ENCODE measurements around the gene MYO5A.

The MYO5A gene

DNA sequence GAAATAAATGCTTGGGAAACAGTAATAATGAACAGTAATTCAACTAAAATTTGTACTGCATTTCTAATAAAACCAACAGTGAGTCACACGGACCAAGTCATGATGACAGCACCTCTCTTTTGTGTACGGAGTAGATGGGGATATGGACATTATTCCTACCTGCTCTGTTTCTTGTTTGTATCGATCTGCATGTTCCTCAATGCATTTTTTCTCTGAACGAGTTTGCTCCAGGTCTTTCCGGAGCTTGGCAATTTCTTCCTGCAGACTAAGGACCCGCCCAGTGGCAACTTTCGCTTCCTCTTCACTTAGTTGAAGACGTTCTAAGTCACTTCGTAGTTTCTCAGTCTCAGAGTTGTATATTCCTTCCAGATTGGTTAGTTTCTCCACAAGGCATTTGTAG is 158.7 kb downstream of the MYO5A start:
- no peak overlapping the region for H3K4me3 ChIP-seq (replicated peaks; ENCODE audit: low read depth, low read length)
- DNase-seq (ENCODE audit: extremely low read depth, low read depth), result no peak
- TF ChIP-seq, protein P1, sequence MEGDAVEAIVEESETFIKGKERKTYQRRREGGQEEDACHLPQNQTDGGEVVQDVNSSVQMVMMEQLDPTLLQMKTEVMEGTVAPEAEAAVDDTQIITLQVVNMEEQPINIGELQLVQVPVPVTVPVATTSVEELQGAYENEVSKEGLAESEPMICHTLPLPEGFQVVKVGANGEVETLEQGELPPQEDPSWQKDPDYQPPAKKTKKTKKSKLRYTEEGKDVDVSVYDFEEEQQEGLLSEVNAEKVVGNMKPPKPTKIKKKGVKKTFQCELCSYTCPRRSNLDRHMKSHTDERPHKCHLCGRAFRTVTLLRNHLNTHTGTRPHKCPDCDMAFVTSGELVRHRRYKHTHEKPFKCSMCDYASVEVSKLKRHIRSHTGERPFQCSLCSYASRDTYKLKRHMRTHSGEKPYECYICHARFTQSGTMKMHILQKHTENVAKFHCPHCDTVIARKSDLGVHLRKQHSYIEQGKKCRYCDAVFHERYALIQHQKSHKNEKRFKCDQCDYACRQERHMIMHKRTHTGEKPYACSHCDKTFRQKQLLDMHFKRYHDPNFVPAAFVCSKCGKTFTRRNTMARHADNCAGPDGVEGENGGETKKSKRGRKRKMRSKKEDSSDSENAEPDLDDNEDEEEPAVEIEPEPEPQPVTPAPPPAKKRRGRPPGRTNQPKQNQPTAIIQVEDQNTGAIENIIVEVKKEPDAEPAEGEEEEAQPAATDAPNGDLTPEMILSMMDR (IDR thresholded peaks at IDR 0.05; ENCODE audit: low read depth, low read length, missing control alignments), result no peak

DNA sequence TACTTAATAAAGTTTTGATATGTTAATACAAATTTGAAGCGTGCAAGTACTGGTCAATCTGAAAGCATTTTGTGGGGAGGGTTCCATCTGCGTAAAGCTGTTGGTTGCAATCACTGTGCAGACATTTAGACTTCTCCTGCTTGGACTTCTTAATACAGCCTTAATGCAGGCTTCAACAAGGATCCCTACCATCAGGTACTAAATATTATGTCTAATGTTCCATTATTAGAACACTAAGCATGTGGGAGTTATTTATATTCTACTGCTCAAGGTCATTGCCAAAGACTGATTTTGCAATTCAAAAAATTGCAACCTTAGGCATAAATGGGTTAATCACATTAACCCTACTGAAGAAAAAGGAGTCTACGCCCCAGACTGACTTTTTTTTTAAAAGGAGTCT is 159.2 kb downstream of the MYO5A start:
- DNase-seq (ENCODE audit: extremely low read depth, low read depth), result no peak
- TF ChIP-seq, protein P1 (IDR thresholded peaks at IDR 0.05; ENCODE audit: low read depth, low read length, missing control alignments), result no peak

DNA sequence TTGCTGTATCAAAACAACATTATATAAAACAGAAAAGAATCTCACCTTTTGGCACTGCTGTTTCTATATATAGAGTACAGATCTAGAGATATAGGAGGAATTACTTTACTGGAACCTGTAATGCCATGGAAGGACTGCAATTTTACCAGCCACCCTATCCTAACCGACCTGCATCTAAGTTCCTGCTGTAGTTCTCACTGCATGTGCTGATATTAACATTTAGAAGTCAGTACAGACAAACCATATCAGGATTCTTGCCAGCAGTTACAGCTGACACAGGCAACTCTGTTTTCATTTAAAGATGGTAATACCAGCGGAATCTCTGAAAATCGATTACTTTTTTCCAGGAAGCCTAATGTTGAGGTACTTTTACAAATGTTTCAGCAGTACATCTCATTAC is 159.7 kb downstream of the MYO5A start:
- TF ChIP-seq, protein P1 (IDR thresholded peaks at IDR 0.05; ENCODE audit: low read depth, low read length, missing control alignments), result no peak
- no peak for DNase-seq (ENCODE audit: extremely low read depth, low read depth)
- no peak overlapping the region for H3K4me3 ChIP-seq (replicated peaks; ENCODE audit: low read depth, low read length)

More for the DNA sequence above, 159.2 kb downstream of the MYO5A start:
- no peak overlapping the region for H3K4me3 ChIP-seq (replicated peaks; ENCODE audit: low read depth, low read length)

DNA sequence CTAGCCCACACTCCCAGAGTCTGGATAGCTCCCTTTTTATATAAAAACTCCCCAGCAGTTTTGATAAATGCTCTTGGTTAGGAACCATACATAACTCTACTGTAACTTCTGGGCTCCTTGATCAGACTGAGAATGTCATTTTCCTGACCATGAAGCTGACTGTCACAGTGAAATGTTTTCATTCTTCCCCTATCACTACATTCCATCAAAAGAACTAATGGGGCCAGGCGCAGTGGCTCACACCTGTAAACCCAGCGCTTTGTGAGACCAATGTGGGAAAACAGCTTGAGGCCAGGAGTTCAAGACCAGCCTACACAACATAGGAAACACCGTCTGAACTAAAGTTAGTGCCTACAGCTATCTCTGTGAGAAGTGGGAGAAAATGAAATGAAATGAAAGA is 160.3 kb downstream of the MYO5A start:
- no peak overlapping the region for H3K4me3 ChIP-seq (replicated peaks; ENCODE audit: low read depth, low read length)
- no peak for DNase-seq (ENCODE audit: extremely low read depth, low read depth)
- TF ChIP-seq, protein P1 (IDR thresholded peaks at IDR 0.05; ENCODE audit: low read depth, low read length, missing control alignments), result no peak

DNA sequence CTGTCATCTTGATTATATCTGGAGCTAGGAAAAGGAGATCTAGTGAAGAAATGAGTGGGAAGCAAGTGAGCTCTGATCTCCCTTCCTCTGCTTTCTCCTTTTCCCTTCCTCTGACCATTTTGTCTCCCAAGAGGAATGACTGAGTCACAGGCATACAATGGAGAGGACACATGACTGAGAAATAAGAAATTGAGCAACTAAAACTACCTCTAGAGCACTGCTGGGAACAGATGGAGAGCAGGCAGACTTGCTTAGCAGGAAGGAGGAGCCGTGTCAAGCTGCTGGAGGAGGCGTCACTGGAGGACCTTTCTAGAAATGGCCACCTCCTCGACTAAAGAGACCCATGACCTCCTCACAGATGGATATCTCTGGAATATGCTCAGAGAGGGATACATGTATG is 166.2 kb downstream of the MYO5A start:
- H3K4me3 ChIP-seq (replicated peaks; ENCODE audit: low read depth, low read length), result no peak overlapping the region
- no peak for DNase-seq (ENCODE audit: extremely low read depth, low read depth)
- TF ChIP-seq, protein P1 (IDR thresholded peaks at IDR 0.05; ENCODE audit: low read depth, low read length, missing control alignments), result no peak

DNA sequence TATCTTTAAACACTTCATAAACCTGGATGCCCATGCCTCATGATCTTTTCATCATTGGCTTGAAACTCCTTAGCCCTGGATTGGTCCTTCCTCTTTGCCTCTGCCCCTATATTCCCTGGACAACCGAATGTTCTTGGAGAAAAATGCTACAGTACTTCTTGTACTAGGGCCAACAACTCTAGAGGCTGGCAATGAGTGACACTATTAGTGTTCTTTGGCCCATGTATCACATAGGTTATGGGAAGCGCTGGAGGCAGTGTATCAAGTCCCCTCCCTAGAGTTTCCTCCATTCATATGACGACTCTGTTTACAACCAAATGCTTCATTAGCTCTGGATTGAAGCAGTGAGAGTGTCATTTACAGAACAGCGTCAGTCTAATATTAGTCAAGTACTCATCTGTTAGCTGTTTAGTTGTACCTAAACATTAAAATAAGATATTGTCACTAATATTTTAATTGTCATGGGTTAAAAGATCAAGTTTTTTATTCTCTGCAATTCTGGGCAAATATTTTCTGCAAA is 166.6 kb downstream of the MYO5A start:
- no peak for DNase-seq (ENCODE audit: extremely low read depth, low read depth)
- H3K4me3 ChIP-seq (replicated peaks; ENCODE audit: low read depth, low read length), result no peak overlapping the region
- TF ChIP-seq, protein P1 (IDR thresholded peaks at IDR 0.05; ENCODE audit: low read depth, low read length, missing control alignments), result no peak

DNA sequence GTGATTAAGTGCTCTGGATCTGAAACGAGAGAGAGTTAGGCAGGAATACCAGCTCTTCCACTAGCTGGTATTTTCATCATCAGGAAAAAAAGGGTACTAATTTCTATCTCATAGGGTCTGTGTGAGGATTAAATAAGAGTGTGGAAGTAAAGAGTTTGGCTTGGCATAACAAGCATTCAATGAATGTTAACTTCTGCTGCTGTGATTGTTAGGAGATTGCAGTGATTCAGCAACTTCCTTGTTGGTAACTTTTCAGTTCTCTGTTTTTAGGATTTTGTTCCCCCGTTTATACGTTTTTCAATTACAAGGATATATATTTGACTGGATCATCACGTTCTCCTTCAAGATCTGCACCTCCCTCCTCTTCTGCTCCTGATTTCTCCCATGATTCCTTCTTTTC is 167.2 kb downstream of the MYO5A start:
- DNase-seq (ENCODE audit: extremely low read depth, low read depth), result no peak
- H3K4me3 ChIP-seq (replicated peaks; ENCODE audit: low read depth, low read length), result no peak overlapping the region
- TF ChIP-seq, protein P1 (IDR thresholded peaks at IDR 0.05; ENCODE audit: low read depth, low read length, missing control alignments), result no peak
